Loucy (cell line): ENCODE data around the gene DNAH1.

Experiments used
- H2AFZ ChIP-seq: fragments of 200-600 bp; sonication (generic); 2 replicates; pipeline ENCODE4 v1.6.0; 2016; ENCODE audit warnings: antibody characterized with exemption, mild to moderate bottlenecking, low read length, moderate library complexity
- H3F3A ChIP-seq: fragments of 200-600 bp; 2 replicates; pipeline ENCODE4 v1.6.0; 2016; ENCODE audit warnings: antibody characterized with exemption, low read depth, mild to moderate bottlenecking
- H3K27me3 ChIP-seq: fragments of 200-600 bp; sonication (generic); 2 replicates; pipeline ENCODE4 v1.6.1; 2014; ENCODE audit warnings: low read length, mild to moderate bottlenecking; ENCODE audit not compliant: insufficient read depth, poor library complexity, severe bottlenecking
- H3K36me3 ChIP-seq: fragments of 200-600 bp; sonication (generic); 2 replicates; pipeline ENCODE4 v1.6.1; 2016; ENCODE audit warnings: low read length; ENCODE audit not compliant: insufficient read depth
- H3K4me1 ChIP-seq: fragments of 200-600 bp; sonication (generic); 2 replicates; pipeline ENCODE4 v1.5.1; 2014; ENCODE audit warnings: low read length, mild to moderate bottlenecking; ENCODE audit not compliant: insufficient read depth, poor library complexity, severe bottlenecking
- H3K4me2 ChIP-seq: fragments of 200-600 bp; sonication (generic); 2 replicates; pipeline ENCODE4 v1.6.0; 2014; ENCODE audit warnings: antibody characterized with exemption, low read length, low read depth, mild to moderate bottlenecking; ENCODE audit not compliant: poor library complexity, severe bottlenecking
- H3K4me3 ChIP-seq: fragments of 200-600 bp; sonication (generic); 2 replicates; pipeline ENCODE4 v1.5.1; 2014; ENCODE audit warnings: low read length, mild to moderate bottlenecking, mixed read lengths; ENCODE audit not compliant: poor library complexity, severe bottlenecking
- H3K79me2 ChIP-seq: fragments of 200-600 bp; sonication (generic); 2 replicates; pipeline ENCODE4 v1.6.1; 2014; ENCODE audit warnings: low read length; ENCODE audit not compliant: insufficient read depth
- H3K9ac ChIP-seq: fragments of 200-600 bp; sonication (generic); 2 replicates; pipeline ENCODE4 v1.6.0; 2014; ENCODE audit warnings: mild to moderate bottlenecking, low read depth, low read length, moderate library complexity; ENCODE audit not compliant: poor library complexity, severe bottlenecking
- H3K9me2 ChIP-seq: fragments of 200-600 bp; sonication (generic); replicated peaks from 2 replicates; pipeline ENCODE4 v1.6.1; 2016; ENCODE audit warnings: low read depth, low read length, mixed read lengths
- H3K9me3 ChIP-seq: fragments of 200-600 bp; sonication (generic); 2 replicates; pipeline ENCODE4 v1.6.1; 2014; ENCODE audit warnings: mild to moderate bottlenecking, antibody characterized with exemption, low read length, low read depth; ENCODE audit not compliant: insufficient read depth
- H4K20me1 ChIP-seq: fragments of 200-600 bp; sonication (generic); 2 replicates; pipeline ENCODE4 v1.6.0; 2014; ENCODE audit warnings: antibody characterized with exemption, low read length, mild to moderate bottlenecking; ENCODE audit not compliant: insufficient read depth, poor library complexity, severe bottlenecking
- CTCF ChIP-seq: fragments of 200-600 bp; sonication (generic); conservative IDR thresholded peaks from 2 replicates; pipeline ENCODE4 v1.5.1; 2014; ENCODE audit warnings: mild to moderate bottlenecking, antibody characterized with exemption, low read length
- EZH2phosphoT487 ChIP-seq: fragments of 200-600 bp; IDR thresholded peaks from 2 replicates; pipeline ENCODE4 v1.6.1; 2018; ENCODE audit warnings: antibody characterized with exemption, mild to moderate bottlenecking, moderate library complexity, borderline replicate concordance

Gene DNAH1

GRCh38 chr3:52351762-52352368 is 35.7 kb downstream of the DNAH1 start:
- Histone ChIP-seq H3K9me3 (no peaks in the 10 kb centered on the region), H3K9ac (no peak overlapping the region), H2AFZ (no peak overlapping the region), H3K4me2 (no peak overlapping the region), H3F3A (no peaks in the 10 kb centered on the region), H3K79me2 (no peaks in the 10 kb centered on the region), H3K9me2 (no peaks in the 10 kb centered on the region), H3K36me3 (no peaks in the 10 kb centered on the region), H3K4me3 (no peak overlapping the region), H4K20me1 (no peaks in the 10 kb centered on the region), H3K4me1 (no peaks in the 10 kb centered on the region), H3K27me3 (no peaks in the 10 kb centered on the region)
- TF ChIP-seq CTCF (no peak), EZH2phosphoT487 (no peak)

GRCh38 chr3:52352566-52352965 is 36.4 kb downstream of the DNAH1 start:
- no peaks in the 10 kb centered on the region for H3K9me3 ChIP-seq
- no peaks in the 10 kb centered on the region for H3K36me3 ChIP-seq
- H3K4me1 ChIP-seq, result no peaks in the 10 kb centered on the region
- H3K9ac ChIP-seq, result no peak overlapping the region
- no peak overlapping the region for H3K4me2 ChIP-seq
- H3K9me2 ChIP-seq, result no peaks in the 10 kb centered on the region
- TF ChIP-seq EZH2phosphoT487, result no peak
- no peak for TF ChIP-seq CTCF
- H2AFZ ChIP-seq, result no peak overlapping the region
- H3F3A ChIP-seq, result no peaks in the 10 kb centered on the region
- no peak overlapping the region for H3K4me3 ChIP-seq
- no peaks in the 10 kb centered on the region for H3K79me2 ChIP-seq
- H3K27me3 ChIP-seq, result no peaks in the 10 kb centered on the region
- no peaks in the 10 kb centered on the region for H4K20me1 ChIP-seq

GRCh38 chr3:52353291-52353855 is 37.3 kb downstream of the DNAH1 start:
- no peaks in the 10 kb centered on the region for H3K36me3 ChIP-seq
- no peaks in the 10 kb centered on the region for H3K9me3 ChIP-seq
- no peaks in the 10 kb centered on the region for H3F3A ChIP-seq
- no peaks in the 10 kb centered on the region for H3K79me2 ChIP-seq
- H3K27me3 ChIP-seq, result no peaks in the 10 kb centered on the region
- H3K4me2 ChIP-seq, result no peak overlapping the region
- no peaks in the 10 kb centered on the region for H4K20me1 ChIP-seq
- H2AFZ ChIP-seq, result no peak overlapping the region
- no peak for TF ChIP-seq EZH2phosphoT487
- no peak for TF ChIP-seq CTCF
- no peak overlapping the region for H3K4me3 ChIP-seq
- no peaks in the 10 kb centered on the region for H3K9me2 ChIP-seq
- H3K9ac ChIP-seq, result no peak overlapping the region
- no peaks in the 10 kb centered on the region for H3K4me1 ChIP-seq
